ENCODE measurements around the gene SLC12A5.

Gene SLC12A5

DNA sequence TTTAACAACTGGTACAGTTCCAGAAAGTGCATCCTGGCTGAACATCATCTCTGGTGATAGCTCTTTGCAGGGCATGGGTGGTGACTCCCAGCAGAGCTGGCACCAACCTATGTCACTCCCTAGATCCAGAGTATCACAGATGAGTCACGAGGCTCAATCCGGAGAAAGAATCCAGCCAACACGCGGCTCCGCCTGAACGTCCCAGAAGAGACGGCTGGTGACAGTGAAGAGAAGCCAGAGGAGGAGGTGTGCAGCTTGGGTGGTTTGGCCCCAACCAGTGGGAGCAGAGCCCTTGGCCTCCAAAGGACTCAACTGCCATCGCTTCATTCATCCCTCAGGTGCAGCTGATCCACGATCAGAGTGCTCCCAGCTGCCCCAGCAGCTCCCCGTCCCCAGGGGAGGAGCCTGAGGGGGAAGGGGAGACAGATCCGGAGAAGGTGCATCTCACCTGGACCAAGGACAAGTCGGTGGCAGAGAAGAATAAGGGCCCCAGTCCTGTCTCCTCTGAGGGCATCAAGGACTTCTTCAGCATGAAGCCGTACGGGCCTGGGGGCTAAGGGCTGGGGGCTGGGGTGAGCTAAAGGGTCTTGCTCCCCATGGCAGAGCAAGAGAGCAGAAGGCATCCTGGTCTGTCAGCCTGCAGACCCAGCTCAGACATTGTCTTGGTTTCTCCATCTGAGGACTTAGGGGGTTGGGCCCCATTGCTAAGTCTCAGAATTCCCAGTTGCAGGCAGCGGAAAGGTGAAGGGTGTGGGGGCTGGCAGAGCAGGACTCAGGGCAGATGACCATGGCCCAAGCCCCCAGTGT, 27.2 kb downstream of the SLC12A5 start:
- DNase-seq (ENCODE audit: low spot score), result no peak

DNA sequence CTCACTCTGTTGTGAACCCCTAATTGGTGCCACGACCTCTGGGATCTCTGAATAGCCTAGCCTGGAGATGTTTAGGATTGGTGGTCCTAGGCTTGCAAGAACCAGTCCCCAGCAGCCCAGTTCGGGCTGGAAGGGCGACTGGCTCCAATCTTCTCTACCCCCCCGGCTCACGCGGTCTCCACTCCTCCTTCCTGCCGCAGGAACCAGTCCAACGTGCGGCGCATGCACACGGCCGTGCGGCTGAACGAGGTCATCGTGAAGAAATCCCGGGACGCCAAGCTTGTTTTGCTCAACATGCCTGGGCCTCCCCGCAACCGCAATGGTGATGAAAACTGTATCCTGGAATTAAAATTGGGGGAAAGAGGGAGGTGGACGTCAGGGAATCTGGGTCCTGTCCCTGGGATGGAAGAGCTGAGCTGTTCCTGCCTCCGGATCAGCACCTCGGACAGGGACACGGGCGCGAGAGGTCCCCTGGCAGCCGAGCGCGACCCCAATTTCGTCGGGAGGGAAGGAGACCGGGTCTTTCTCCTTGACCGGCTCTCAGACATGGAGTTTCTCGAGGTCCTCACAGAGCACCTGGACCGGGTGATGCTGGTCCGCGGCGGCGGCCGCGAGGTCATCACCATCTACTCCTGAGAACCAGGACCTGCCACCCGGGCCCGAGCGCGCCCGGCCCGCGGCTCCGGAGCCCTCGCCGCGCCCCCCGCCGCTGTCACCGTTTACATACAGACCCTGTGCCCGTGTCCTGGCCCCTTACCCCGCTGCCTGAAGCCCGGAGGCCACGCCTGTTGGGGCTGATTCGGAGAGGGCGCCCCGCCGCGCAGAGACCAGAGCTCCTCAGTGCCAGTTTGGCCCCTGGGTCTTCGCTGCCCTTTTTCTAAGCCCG, 28.2 kb downstream of the SLC12A5 start:
- no peak for DNase-seq (ENCODE audit: low spot score)

GRCh38 chr20:46057856-46058598, 29.0 kb downstream of the SLC12A5 start:
- peak; percentile 9 for DNase-seq (ENCODE audit: low spot score)

DNA sequence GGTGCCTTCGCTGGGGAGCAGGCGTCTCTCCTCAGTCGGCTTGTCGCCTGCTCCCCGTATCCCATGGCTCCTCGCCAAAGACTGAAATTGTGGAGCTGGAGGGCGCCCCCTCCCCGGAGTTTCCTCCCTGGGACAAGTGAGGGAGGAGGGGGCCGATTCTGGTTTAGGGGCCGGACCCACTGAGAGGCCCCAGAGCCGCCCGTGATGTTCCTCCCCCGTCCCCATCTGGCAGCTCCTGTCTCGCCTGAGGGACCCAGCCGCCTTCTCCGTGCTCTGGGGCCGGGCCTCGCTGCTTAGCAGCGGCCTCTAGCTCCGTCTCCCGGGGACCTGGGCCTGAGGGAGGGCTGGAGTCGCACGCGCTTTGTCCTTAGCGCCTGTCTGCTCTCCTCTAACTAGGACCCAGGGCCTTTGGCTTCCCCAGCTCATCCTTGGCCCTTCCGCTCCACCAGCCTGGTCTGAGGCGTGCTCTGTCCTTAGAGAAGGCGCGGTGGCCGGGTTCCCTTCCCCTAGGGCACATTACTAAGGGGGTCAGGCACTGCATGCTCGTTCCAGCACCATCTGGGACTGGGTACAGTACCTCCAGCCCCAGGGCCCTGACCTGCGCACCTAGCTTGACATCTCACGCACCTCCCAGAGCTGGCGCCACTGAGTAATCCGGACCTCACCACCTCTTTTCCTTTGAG, 29.7 kb downstream of the SLC12A5 start:
- no peak for DNase-seq (ENCODE audit: low spot score)

- peak; percentile 24 for DNase-seq (ENCODE audit: low spot score)
Measured at GRCh38 chr20:46060301-46060881, 31.4 kb downstream of the SLC12A5 start.

- DNase-seq (ENCODE audit: low spot score), result no peak
Measured at GRCh38 chr20:46060975-46061374, 32.0 kb downstream of the SLC12A5 start.

DNA sequence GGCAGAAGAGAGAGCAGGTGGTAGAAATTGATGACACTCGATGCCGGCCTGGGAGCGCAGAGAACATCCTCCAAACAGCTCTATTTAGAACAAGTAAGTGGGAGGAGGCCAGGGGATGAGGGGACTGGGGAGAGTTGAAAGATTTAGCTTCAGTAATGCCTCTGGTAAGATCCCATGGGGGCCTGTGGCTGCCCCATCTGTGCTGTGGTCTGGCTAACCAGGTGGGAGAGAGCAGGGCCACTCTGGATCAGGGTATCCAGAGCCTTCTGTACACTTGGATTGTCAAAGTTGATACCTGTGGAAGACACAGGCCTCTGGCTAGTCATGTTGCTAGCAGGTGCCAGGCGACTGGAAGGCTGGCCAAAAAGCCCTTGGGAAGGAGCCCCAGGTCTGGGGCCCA, 33.1 kb downstream of the SLC12A5 start:
- DNase-seq (ENCODE audit: low spot score), result no peak

- no peak for DNase-seq (ENCODE audit: low spot score)
Measured at GRCh38 chr20:46062621-46063020, 33.6 kb downstream of the SLC12A5 start.

- no peak for DNase-seq (ENCODE audit: low spot score)
Measured at GRCh38 chr20:46063151-46063550, 34.1 kb downstream of the SLC12A5 start.

GRCh38 chr20:46063652-46064054, 34.6 kb downstream of the SLC12A5 start:
- DNase-seq (ENCODE audit: low spot score), result no peak

DNA sequence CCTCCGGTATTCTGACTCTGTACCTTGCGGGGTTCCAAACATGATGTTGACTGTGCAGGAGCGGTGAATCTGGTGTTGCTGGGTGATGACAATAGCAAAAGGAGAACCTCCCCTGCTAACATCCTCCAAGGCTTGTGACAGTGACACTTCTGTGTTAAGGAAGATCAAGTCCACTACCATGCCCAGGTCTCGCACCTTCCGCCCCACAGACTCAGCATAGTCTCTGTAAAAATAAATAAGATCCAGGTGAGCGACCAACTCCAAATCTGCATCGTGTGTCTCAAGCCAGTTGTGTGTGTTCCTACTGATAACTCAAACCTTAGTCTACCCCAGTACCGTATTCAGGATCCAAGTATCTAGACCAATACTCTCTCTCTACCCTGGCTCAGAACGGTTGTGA, 36.0 kb downstream of the SLC12A5 start:
- no peak for DNase-seq (ENCODE audit: low spot score)

DNA sequence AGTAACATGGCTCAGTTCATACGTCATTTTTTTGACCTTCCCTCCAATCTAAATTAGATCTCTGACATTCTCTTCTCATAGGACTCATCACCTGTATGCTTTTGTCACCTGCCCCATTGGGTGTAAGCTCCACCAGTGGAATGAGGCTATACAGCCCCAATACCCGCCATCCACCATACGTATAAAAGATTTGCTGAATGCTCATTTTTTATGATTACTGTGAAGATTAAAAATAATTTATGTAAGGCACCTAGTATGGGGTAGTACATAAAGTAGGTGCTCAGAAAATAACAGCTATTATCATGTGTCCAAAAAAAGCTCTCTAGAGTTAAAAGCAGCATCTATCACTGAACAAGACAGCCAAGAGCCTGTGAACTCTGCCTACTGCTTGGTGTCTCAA, 36.7 kb downstream of the SLC12A5 start:
- DNase-seq (ENCODE audit: low spot score), result no peak

DNA sequence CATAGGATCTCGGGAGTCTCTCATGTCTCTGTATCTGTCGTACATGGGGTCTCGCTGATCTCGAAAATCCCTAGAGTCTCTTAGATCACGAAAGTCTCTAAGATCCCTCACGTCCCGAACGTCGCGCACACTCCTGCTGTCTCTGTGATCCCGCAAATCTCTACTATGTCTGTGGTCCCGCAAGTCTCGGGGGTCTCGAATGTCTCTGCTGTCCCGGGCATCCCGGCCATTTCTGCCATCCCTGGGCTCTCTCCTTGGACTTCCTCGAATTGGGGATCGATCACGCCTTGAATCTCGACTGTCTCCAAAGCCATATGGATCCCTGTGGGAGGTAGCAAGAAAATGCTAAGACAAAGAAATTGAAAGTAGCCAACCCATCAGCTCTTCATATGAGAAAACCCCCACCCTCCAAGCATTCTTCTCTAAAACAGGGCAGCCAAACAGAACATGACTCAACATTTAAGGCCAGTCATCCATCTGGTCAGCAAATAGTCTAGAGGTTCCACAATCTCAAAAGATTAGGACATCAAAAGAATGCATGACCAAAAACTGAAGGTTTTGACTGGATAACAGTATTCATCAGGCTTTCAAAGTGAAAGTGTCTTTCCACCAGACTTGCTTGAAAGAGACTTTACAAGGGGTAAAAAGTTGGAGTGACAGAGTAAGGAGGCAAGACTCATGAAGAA, 41.3 kb downstream of the SLC12A5 start:
- no peak for DNase-seq (ENCODE audit: low spot score)

DNA sequence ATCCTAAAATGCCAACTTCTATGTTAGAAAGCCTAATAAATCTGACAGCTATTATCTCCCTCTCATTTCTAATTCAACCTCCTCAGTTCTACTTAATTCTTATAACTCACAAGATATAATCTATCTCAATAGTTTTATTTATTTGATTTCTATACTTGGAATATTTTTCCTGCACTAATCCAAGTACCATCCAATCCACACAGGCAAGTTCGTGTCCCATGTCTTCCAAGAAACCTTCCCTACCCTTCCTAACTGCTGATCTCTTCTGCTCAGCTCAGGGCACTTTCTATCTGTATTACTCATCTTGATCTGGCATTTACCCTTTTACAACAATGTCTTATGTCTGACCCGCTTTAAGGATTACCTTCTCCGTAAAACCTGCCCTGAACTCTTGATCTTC, 42.6 kb downstream of the SLC12A5 start:
- DNase-seq (ENCODE audit: low spot score), result no peak

DNA sequence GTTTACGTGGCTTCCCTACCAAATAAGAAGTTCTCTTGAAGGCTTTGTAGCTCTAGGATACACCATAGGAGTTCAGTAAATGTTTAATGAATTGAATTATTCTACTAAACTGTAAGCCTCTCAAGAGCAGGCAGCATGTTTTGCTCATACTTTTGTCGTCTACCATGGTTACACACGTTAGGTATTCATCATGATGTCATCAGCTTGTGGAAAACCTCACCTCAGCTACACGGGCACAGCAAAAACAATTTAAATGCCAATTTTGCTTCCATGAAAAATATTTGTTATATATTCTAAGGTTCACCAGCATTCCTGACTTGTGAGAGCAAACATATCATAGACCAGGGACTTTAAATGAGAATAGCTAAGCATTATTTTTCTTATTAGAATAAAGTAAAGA, 44.0 kb downstream of the SLC12A5 start:
- DNase-seq (ENCODE audit: low spot score), result no peak

DNA sequence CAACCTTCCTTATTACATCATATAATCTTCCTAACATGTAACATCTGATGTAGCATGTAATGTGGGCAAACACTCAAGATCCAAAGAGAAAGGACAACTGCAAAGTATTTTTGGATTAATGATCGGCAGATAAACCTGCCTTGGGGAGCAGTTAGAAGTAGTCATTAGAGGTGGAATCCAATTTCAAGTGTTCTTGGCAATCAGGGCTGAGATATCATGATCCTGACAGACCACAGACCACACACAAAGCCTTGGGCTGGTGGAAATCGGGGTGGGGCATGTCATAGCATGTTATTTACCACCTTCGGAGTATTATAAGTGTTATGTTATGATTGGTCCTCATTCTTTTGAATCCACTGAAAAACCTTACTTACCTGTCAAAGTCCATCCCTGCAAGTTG, 44.4 kb downstream of the SLC12A5 start:
- no peak for DNase-seq (ENCODE audit: low spot score)

GRCh38 chr20:46074006-46074405, 45.0 kb downstream of the SLC12A5 start:
- no peak for DNase-seq (ENCODE audit: low spot score)

GRCh38 chr20:46076806-46077205, 47.8 kb downstream of the SLC12A5 start:
- DNase-seq (ENCODE audit: low spot score), result no peak

DNA sequence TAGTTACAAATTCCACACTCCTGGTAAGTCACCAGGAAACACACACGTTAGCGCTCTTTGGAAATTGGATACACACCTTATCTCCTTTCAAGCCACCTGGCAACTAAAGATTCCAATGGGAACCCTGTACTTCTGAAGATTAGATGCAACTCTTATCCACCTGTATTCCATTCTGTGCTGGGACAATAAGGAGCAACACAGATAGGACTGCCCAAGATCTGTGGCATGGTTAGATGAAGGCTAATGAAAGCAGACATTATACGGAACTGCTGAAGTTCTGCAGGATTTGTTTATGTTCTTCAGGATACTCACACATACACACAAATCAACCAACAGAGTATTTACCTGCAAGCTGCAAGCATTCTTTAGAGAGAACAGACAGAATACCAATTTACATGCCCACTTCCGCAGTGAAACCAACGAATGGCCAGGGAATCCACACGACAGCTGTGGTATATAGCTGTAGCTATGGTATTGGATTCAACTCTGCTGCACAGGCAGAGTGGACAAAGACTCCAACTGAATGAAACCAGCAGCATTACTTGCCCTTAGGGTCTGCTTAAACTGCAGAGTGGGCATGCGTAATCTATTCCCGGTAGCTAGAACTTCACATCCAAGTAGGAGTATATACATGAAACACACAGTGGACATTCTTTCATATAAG, 48.8 kb downstream of the SLC12A5 start:
- no peak for DNase-seq (ENCODE audit: low spot score)

DNA sequence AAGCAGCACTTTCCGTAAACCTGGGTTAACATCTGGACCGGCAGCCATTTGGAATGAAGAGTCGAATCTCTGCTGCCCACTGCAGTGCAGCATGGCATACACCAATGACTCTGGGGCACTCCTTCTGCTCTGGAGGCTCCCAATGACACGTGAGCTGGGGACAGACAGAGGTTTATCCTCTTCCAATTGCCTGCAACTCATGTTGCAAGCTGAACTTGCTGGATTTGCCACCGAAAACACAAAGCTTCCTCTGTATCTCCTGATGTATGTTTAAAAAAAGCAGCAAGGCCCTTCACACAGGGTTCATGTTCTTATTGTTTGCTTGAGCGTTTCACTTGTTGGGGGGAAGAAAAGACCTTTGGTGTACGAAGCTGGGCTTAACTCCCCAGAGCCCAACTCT, 49.9 kb downstream of the SLC12A5 start:
- no peak for DNase-seq (ENCODE audit: low spot score)
